Esophagus muscularis mucosa (tissue), 4 donors: ENCODE results near the gene BAX. TPM values are rescaled to one million over a fixed set of nuclear protein-coding genes. Genes with fewer than 3 reads are reported as not detected.
"Not testable (repeated sequence)": the region's sequence is repeated elsewhere in the genome, so short reads cannot be mapped to it uniquely, and the experiment has no call there.

Source experiments
- DNase-seq: peaks from one replicate; pipeline ENCODE4 v3.0.0-alpha.2; 2017; ENCODE audit errors: extremely low spot score
- H3K27ac ChIP-seq, 4 donors: fragments of 200-600 bp; sonication (generic); replicated peaks in 1 of 4; 1 replicate in 3 of 4; 2 replicates in 1 of 4; pipeline ENCODE4 v1.5.1; 2016 to 2019; ENCODE audit warnings: mild to moderate bottlenecking in 1 of 4
- H3K27me3 ChIP-seq, 4 donors: fragments of 200-600 bp; sonication (generic); one replicate each; pipeline versions ENCODE4 v1.5.1 to v1.6.0; 2016 to 2019
- H3K36me3 ChIP-seq, 4 donors: fragments of 200-600 bp; sonication (generic); one replicate each; pipeline ENCODE4 v1.5.1; 2016 to 2019
- H3K4me1 ChIP-seq, 4 donors: fragments of 200-600 bp; sonication (generic); one replicate each; pipeline ENCODE4 v1.5.1; 2016 to 2019
- H3K4me3 ChIP-seq, 4 donors: fragments of 200-600 bp; sonication (generic); 1 replicate in 2 of 4; 2 replicates in 2 of 4; pipeline ENCODE4 v1.5.1; 2016 to 2019; ENCODE audit warnings: mild to moderate bottlenecking in 4 of 4, moderate library complexity in 1 of 4
- H3K9me3 ChIP-seq, 4 donors: fragments of 200-600 bp; sonication (generic); 1 replicate in 3 of 4; 2 replicates in 1 of 4; pipeline ENCODE4 v1.5.1; 2016 to 2019
- CTCF ChIP-seq, 3 experiments: fragments of 200-600 bp in 2 of 3; fragments of 450-650 bp in 1 of 3; sonication (generic) in 2 of 3; IDR thresholded peaks; one replicate each; pipeline ENCODE4 v1.5.1; 2017 to 2019; ENCODE audit warnings: antibody characterized with exemption in 3 of 3, mild to moderate bottlenecking in 2 of 3, moderate library complexity in 1 of 3
- EP300 ChIP-seq: sonication (generic); formaldehyde crosslinking; IDR thresholded peaks from one replicate; pipeline ENCODE4 v1.6.1; 2017; ENCODE audit warnings: antibody characterized with exemption
- POLR2A ChIP-seq: fragments of 450-650 bp; IDR thresholded peaks from one replicate; pipeline ENCODE4 v1.6.1; 2017; ENCODE audit warnings: antibody characterized with exemption, moderate library complexity, mild to moderate bottlenecking, low read depth
- POLR2AphosphoS5 ChIP-seq, 2 donors: sonication (generic); formaldehyde crosslinking; IDR thresholded peaks; one replicate each; pipeline ENCODE4 v1.6.1; 2017; ENCODE audit warnings: antibody characterized with exemption in 2 of 2
- WGBS: methylation state at CpG from one replicate; pipeline ENCODE4 v1.1.5; 2018; 5-methylcytosine and 5-hydroxymethylcytosine counted together
- intact Hi-C: fragments of 100-400 bp; cut with DNase I; formaldehyde crosslinking; loops from one replicate; pipeline ENCODE4 v1.15.1; 2023
- total RNA-seq, 4 donors: library from RNA; depleted of rRNA; stranded (reverse); fragments of >200 nt; gene quantifications; one replicate each; pipeline versions ENCODE4 v1.1.0 to v1.2.1, GENCODE V29; 2016

The BAX gene
- total RNA-seq, 4 donors from 2014 or later: 39.0 to 50.4 (median 42.3) TPM

GRCh38 chr19:48918071-48918470 is 36.6 kb upstream of the BAX start:
- peaks cover 49 to 98% (median 97%) of the 10 kb centered on the region in 4 donors for H3K36me3 ChIP-seq
- WGBS: 89% methylated on average over 3 of the region's 6 CpGs
- H3K27ac ChIP-seq: no peak overlapping the region
- TF ChIP-seq POLR2AphosphoS5 (IDR thresholded peaks at IDR 0.05) (no peak), EP300 (no peak), CTCF (IDR thresholded peaks at IDR 0.05) (no peak)
- intact Hi-C loops: no loop called here
- DNase-seq: no peak
- H3K9me3 ChIP-seq: no peaks in the 10 kb centered on the region
- no peaks in the 10 kb centered on the region for H3K4me1 ChIP-seq
- H3K27me3 ChIP-seq: no peaks in the 10 kb centered on the region
- H3K4me3 ChIP-seq: no peak overlapping the region

GRCh38 chr19:48918801-48919247 is 35.9 kb upstream of the BAX start:
- no peaks in the 10 kb centered on the region for H3K27me3 ChIP-seq
- intact Hi-C loops: no loop called here
- WGBS: 83% methylated on average over 18 of the region's 18 CpGs
- H3K36me3 ChIP-seq: peaks cover 44 to 98% (median 90%) of the 10 kb centered on the region in 4 donors
- no peaks in the 10 kb centered on the region for H3K4me1 ChIP-seq
- no peak for TF ChIP-seq POLR2A
- TF ChIP-seq POLR2AphosphoS5 (IDR thresholded peaks at IDR 0.05): no peak
- no peak for TF ChIP-seq EP300
- TF ChIP-seq CTCF (IDR thresholded peaks at IDR 0.05): no peak
- H3K9me3 ChIP-seq: no peaks in the 10 kb centered on the region
- no peak overlapping the region for H3K4me3 ChIP-seq
- DNase-seq: no peak
- no peak overlapping the region for H3K27ac ChIP-seq

- H3K27me3 ChIP-seq, H3K4me1 ChIP-seq, H3K27ac ChIP-seq, intact Hi-C loops, H3K4me3 ChIP-seq, H3K9me3 ChIP-seq, DNase-seq: not testable (repeated sequence)
- H3K36me3 ChIP-seq: peaks cover 40 to 94% (median 86%) of the 10 kb centered on the region in 4 donors
- WGBS: 92% methylated on average over 8 of the region's 8 CpGs
These were observed 35.4 kb upstream of the BAX start for GRCh38 chr19:48919271-48919670.

- 57% methylated on average over 3 of the region's 10 CpGs for WGBS
- DNase-seq: no peak
- Histone ChIP-seq H3K27ac (no peak overlapping the region), H3K9me3 (no peaks in the 10 kb centered on the region), H3K36me3 (peaks cover 32 to 77% (median 70%) of the 10 kb centered on the region in 4 donors), H3K4me3 (no peak overlapping the region), H3K4me1 (no peaks in the 10 kb centered on the region), H3K27me3 (no peaks in the 10 kb centered on the region)
- TF ChIP-seq POLR2A (no peak), EP300 (no peak), POLR2AphosphoS5 (IDR thresholded peaks at IDR 0.05) (no peak), CTCF (IDR thresholded peaks at IDR 0.05) (no peak)
- intact Hi-C loops: no loop called here
These were observed 33.7 kb upstream of the BAX start for GRCh38 chr19:48920949-48921348.

- Histone ChIP-seq H3K4me1 (peaks cover 3 to 7% (median 4%) of the 10 kb centered on the region in 4 donors), H3K9me3 (no peaks in the 10 kb centered on the region), H3K27ac (no peak overlapping the region), H3K27me3 (no peaks in the 10 kb centered on the region), H3K4me3 (no peak overlapping the region), H3K36me3 (peaks cover 24 to 67% (median 60%) of the 10 kb centered on the region in 4 donors)
- no peak for DNase-seq
- 85% methylated on average over 8 of the region's 12 CpGs for WGBS
- TF ChIP-seq CTCF (IDR thresholded peaks at IDR 0.05) (no peak), EP300 (no peak), POLR2A (no peak), POLR2AphosphoS5 (IDR thresholded peaks at IDR 0.05) (no peak)
- intact Hi-C loops: no loop called here
These were observed 32.8 kb upstream of the BAX start for GRCh38 chr19:48921721-48922500.
